Esophagus muscularis mucosa (tissue), 4 donors: Measurements from ENCODE around the gene FBXO21. TPM values are rescaled to one million over a fixed set of nuclear protein-coding genes. Genes with fewer than 3 reads are reported as not detected.
"Not testable (repeated sequence)": the region's sequence is repeated elsewhere in the genome, so short reads cannot be mapped to it uniquely, and the experiment has no call there.

ENCODE experiments used
- DNase-seq: peaks from one replicate; pipeline ENCODE4 v3.0.0-alpha.2; 2017; ENCODE audit errors: extremely low spot score
- H3K27ac ChIP-seq, 4 donors: fragments of 200-600 bp; sonication (generic); replicated peaks in 1 of 4; 1 replicate in 3 of 4; 2 replicates in 1 of 4; pipeline ENCODE4 v1.5.1; 2016 to 2019; ENCODE audit warnings: mild to moderate bottlenecking in 1 of 4
- H3K27me3 ChIP-seq, 4 donors: fragments of 200-600 bp; sonication (generic); one replicate each; pipeline versions ENCODE4 v1.5.1 to v1.6.0; 2016 to 2019
- H3K36me3 ChIP-seq, 4 donors: fragments of 200-600 bp; sonication (generic); one replicate each; pipeline ENCODE4 v1.5.1; 2016 to 2019
- H3K4me1 ChIP-seq, 4 donors: fragments of 200-600 bp; sonication (generic); one replicate each; pipeline ENCODE4 v1.5.1; 2016 to 2019
- H3K4me3 ChIP-seq, 4 donors: fragments of 200-600 bp; sonication (generic); 1 replicate in 2 of 4; 2 replicates in 2 of 4; pipeline ENCODE4 v1.5.1; 2016 to 2019; ENCODE audit warnings: mild to moderate bottlenecking in 4 of 4, moderate library complexity in 1 of 4
- H3K9me3 ChIP-seq, 4 donors: fragments of 200-600 bp; sonication (generic); 1 replicate in 3 of 4; 2 replicates in 1 of 4; pipeline ENCODE4 v1.5.1; 2016 to 2019
- CTCF ChIP-seq, 3 experiments: fragments of 200-600 bp in 2 of 3; fragments of 450-650 bp in 1 of 3; sonication (generic) in 2 of 3; IDR thresholded peaks; one replicate each; pipeline ENCODE4 v1.5.1; 2017 to 2019; ENCODE audit warnings: antibody characterized with exemption in 3 of 3, mild to moderate bottlenecking in 2 of 3, moderate library complexity in 1 of 3
- EP300 ChIP-seq: sonication (generic); formaldehyde crosslinking; IDR thresholded peaks from one replicate; pipeline ENCODE4 v1.6.1; 2017; ENCODE audit warnings: antibody characterized with exemption
- POLR2A ChIP-seq: fragments of 450-650 bp; IDR thresholded peaks from one replicate; pipeline ENCODE4 v1.6.1; 2017; ENCODE audit warnings: antibody characterized with exemption, moderate library complexity, mild to moderate bottlenecking, low read depth
- POLR2AphosphoS5 ChIP-seq, 2 donors: sonication (generic); formaldehyde crosslinking; IDR thresholded peaks; one replicate each; pipeline ENCODE4 v1.6.1; 2017; ENCODE audit warnings: antibody characterized with exemption in 2 of 2
- WGBS: methylation state at CpG from one replicate; pipeline ENCODE4 v1.1.5; 2018; 5-methylcytosine and 5-hydroxymethylcytosine counted together
- intact Hi-C: fragments of 100-400 bp; cut with DNase I; formaldehyde crosslinking; loops from one replicate; pipeline ENCODE4 v1.15.1; 2023
- total RNA-seq, 4 donors: library from RNA; depleted of rRNA; stranded (reverse); fragments of >200 nt; gene quantifications; one replicate each; pipeline versions ENCODE4 v1.1.0 to v1.2.1, GENCODE V29; 2016

FBXO21 gene
- total RNA-seq, 4 donors from 2014 or later, result 40.7 to 92.5 (median 70.2) TPM

GRCh38 chr12:117188121-117188665 is 2.1 kb downstream of the FBXO21 start:
- Histone ChIP-seq H3K4me3 (no peak overlapping the region), H3K36me3 (peaks cover 9 to 42% (median 36%) of the 10 kb centered on the region in 4 donors), H3K27ac (no peak overlapping the region), H3K4me1 (peaks cover 16 to 25% (median 20%) of the 10 kb centered on the region in 4 donors), H3K27me3 (no peaks in the 10 kb centered on the region), H3K9me3 (no peaks in the 10 kb centered on the region)
- no peak for TF ChIP-seq EP300
- no peak for TF ChIP-seq POLR2AphosphoS5 (IDR thresholded peaks at IDR 0.05)
- TF ChIP-seq CTCF (IDR thresholded peaks at IDR 0.05), result no peak
- TF ChIP-seq POLR2A, result no peak
- WGBS, result 94% methylated on average over 12 of the region's 12 CpGs
- no peak for DNase-seq
- intact Hi-C loops, result no loop called here

GRCh38 chr12:117187421-117187820 is 2.8 kb downstream of the FBXO21 start:
- DNase-seq, result no peak
- H3K9me3 ChIP-seq, result no peaks in the 10 kb centered on the region
- no peaks in the 10 kb centered on the region for H3K27me3 ChIP-seq
- H3K4me3 ChIP-seq, result no peak overlapping the region
- peaks cover 17 to 50% (median 42%) of the 10 kb centered on the region in 4 donors for H3K36me3 ChIP-seq
- peaks cover 16 to 25% (median 20%) of the 10 kb centered on the region in 4 donors for H3K4me1 ChIP-seq
- H3K27ac ChIP-seq, result no peak overlapping the region
- WGBS, result 87% methylated on average over 4 of the region's 4 CpGs
- TF ChIP-seq POLR2A (no peak), CTCF (IDR thresholded peaks at IDR 0.05) (no peak), POLR2AphosphoS5 (IDR thresholded peaks at IDR 0.05) (no peak), EP300 (no peak)
- intact Hi-C loops, result no loop called here

GRCh38 chr12:117182866-117183265 is 7.4 kb downstream of the FBXO21 start:
- no peaks in the 10 kb centered on the region for H3K4me1 ChIP-seq
- H3K4me3 ChIP-seq, result no peak overlapping the region
- H3K36me3 ChIP-seq, result peaks cover 22 to 93% (median 65%) of the 10 kb centered on the region in 4 donors
- intact Hi-C loops, result no loop called here
- H3K27ac ChIP-seq, result no peak overlapping the region
- H3K9me3 ChIP-seq, result no peaks in the 10 kb centered on the region
- H3K27me3 ChIP-seq, result no peaks in the 10 kb centered on the region
- DNase-seq, result no peak
- WGBS, result 96% methylated on average over 3 of the region's 3 CpGs
- TF ChIP-seq CTCF (IDR thresholded peaks at IDR 0.05) (no peak), EP300 (no peak), POLR2A (no peak), POLR2AphosphoS5 (IDR thresholded peaks at IDR 0.05) (no peak)

- H3K36me3 ChIP-seq, result peaks cover 32 to 100% (median 69%) of the 10 kb centered on the region in 4 donors
- intact Hi-C loops, H3K27ac ChIP-seq, H3K27me3 ChIP-seq, H3K4me3 ChIP-seq, H3K9me3 ChIP-seq, H3K4me1 ChIP-seq, DNase-seq: not testable (repeated sequence)
- 93% methylated on average over 8 of the region's 8 CpGs for WGBS
These were observed 8.8 kb downstream of the FBXO21 start for GRCh38 chr12:117181468-117181843.

- intact Hi-C loops, result no loop called here
- no peaks in the 10 kb centered on the region for H3K9me3 ChIP-seq
- no peak overlapping the region for H3K27ac ChIP-seq
- WGBS, result 77% methylated on average over 4 of the region's 4 CpGs
- TF ChIP-seq POLR2AphosphoS5 (IDR thresholded peaks at IDR 0.05), result no peak
- no peak for TF ChIP-seq POLR2A
- no peak for TF ChIP-seq CTCF (IDR thresholded peaks at IDR 0.05)
- no peak for TF ChIP-seq EP300
- H3K27me3 ChIP-seq, result no peaks in the 10 kb centered on the region
- no peaks in the 10 kb centered on the region for H3K4me1 ChIP-seq
- no peak overlapping the region for H3K4me3 ChIP-seq
- peaks cover 33 to 100% (median 69%) of the 10 kb centered on the region in 4 donors for H3K36me3 ChIP-seq
- DNase-seq, result no peak
These were observed 9.4 kb downstream of the FBXO21 start for GRCh38 chr12:117180758-117181467.
